Measurements from ENCODE around the gene MAPK6.

Gene MAPK6

DNA sequence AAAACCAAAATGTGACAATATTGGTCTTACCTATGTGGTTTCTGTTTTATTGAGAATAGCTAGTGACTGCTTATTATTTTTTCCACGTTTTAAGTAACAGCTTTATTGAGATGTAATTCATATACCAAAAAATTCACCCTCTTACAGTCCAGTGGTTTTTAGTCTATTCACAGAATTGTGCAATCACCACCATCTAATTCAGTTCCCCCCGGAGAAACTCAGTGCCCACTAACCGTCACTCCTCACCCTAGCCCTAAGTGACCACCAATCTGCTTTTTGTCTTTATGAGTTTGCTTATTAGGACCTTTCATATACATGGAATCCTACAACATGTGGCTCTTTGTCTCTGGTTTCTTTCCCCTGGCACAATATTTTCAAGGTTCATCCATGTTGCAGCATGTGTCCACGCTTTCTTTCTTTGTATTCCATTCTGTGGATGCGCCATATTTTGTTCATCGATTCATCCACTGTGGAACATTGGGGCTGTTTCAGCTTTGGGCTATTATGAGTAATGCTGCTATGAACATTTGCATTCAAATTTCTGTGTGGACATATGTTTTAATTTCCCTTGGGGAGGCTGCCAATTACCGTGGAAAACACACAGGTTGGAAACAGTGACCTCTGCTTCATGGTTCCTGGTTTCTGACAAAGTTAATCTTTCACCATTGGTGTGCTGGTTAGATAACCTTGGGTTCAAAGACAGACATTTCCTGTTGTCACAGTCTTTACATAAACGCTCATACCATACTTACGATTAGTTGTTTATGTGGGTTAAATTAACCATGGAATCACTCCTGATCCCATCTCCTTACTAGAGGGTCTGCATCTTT is 96.8 kb downstream of the MAPK6 start:
- Histone ChIP-seq H3K4me1 (ENCODE audit: control insufficient read depth in 2 of 2, insufficient read depth in 1 of 2, low read depth in 1 of 2, low read length in 2 of 2) (no peaks in the 10 kb centered on the region), H3K14ac (ENCODE audit: low read length) (no peak overlapping the region), H3K79me1 (ENCODE audit: low read depth, low read length) (no peaks in the 10 kb centered on the region), H2BK15ac (ENCODE audit: low read length) (no peak overlapping the region), H2BK120ac (ENCODE audit: low read depth, low read length) (no peak overlapping the region), H2AK5ac (ENCODE audit: low read depth, low read length) (no peak overlapping the region), H2AFZ (ENCODE audit: low read length) (no peak overlapping the region), H3K9ac (ENCODE audit: low read depth, low read length, poor library complexity) (no peak overlapping the region), H3K27ac (replicated peaks; ENCODE audit: low read length) (no peak overlapping the region), H2BK5ac (ENCODE audit: low read length) (no peak overlapping the region), H3K27me3 (ENCODE audit: control insufficient read depth in 3 of 3, insufficient read depth in 3 of 3, low read depth in 1 of 3, low read length in 3 of 3) (no peaks in the 10 kb centered on the region), H3K36me3 (replicated peaks in 1 of 2; ENCODE audit: control insufficient read depth in 2 of 2, insufficient read depth in 2 of 2, low read length in 2 of 2) (no peaks in the 10 kb centered on the region), H3K4ac (ENCODE audit: low read length) (no peak overlapping the region), H3K4me3 (ENCODE audit: low read length in 2 of 2) (no peak overlapping the region), H4K91ac (ENCODE audit: low read depth, low read length, poor library complexity) (no peak overlapping the region), H3K23ac (ENCODE audit: low read depth, low read length, poor library complexity) (no peak overlapping the region), H4K8ac (ENCODE audit: low read depth, low read length) (no peak overlapping the region), H3K18ac (ENCODE audit: low read length) (no peak overlapping the region), H3K9me3 (replicated peaks in 1 of 2; ENCODE audit: control insufficient read depth in 2 of 2, insufficient read depth in 1 of 2, low read depth in 1 of 2, low read length in 2 of 2) (no peaks in the 10 kb centered on the region), H3K4me2 (ENCODE audit: insufficient read depth, low read length, poor library complexity, severe bottlenecking) (no peak overlapping the region), H2BK12ac (ENCODE audit: low read length) (no peak overlapping the region)
- no CpG with 5 or more reads among the region's 9 CpGs for WGBS, 2 donors (ENCODE audit: extremely low coverage in 2 of 2, insufficient read length in 2 of 2, insufficient replicate concordance in 1 of 2)
- DNase-seq (ENCODE audit: low spot score): no peak

Measured in neuronal stem cell (in vitro differentiated cells).